GM21717 (cell line): ENCODE results near the gene RPL22L1.
"Not testable (repeated sequence)": the region's sequence is repeated elsewhere in the genome, so short reads cannot be mapped to it uniquely, and the experiment has no call there.

Experiments
- ATAC-seq: cut with Tn5 transposase; IDR thresholded peaks from one replicate; pipeline ENCODE4 v1.9.1; 2021; ENCODE audit warnings: mild to moderate bottlenecking, moderate library complexity; ENCODE audit not compliant: unreplicated experiment

Gene RPL22L1

GRCh38 chr3:170884109-170884930, 14.3 kb upstream of the RPL22L1 start:
- ATAC-seq, result not testable (repeated sequence)

DNA sequence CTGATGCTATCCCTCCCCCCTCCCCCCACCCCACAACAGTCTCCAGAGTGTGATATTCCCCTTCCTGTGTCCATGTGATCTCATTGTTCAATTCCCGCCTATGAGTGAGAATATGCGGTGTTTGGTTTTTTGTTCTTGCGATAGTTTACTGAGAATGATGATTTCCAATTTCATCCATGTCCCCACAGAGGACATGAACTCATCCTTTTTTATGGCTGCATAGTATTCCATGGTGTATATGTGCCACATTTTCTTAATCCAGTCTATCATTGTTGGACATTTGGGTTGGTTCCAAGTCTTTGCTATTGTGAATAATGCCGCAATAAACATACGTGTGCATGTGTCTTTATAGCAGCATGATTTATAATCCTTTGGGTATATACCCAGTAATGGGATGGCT, 8.7 kb upstream of the RPL22L1 start:
- ATAC-seq, result not testable (repeated sequence)

- not testable (repeated sequence) for ATAC-seq
These were observed 7.3 kb upstream of the RPL22L1 start for GRCh38 chr3:170877311-170877710.

- no peak for ATAC-seq
These were observed 6.5 kb upstream of the RPL22L1 start for GRCh38 chr3:170876537-170876936.

- no peak for ATAC-seq
These were observed 780 bp downstream of the RPL22L1 start for GRCh38 chr3:170869239-170869590.

GRCh38 chr3:170868577-170869238, 1.3 kb downstream of the RPL22L1 start:
- ATAC-seq, result no peak

DNA sequence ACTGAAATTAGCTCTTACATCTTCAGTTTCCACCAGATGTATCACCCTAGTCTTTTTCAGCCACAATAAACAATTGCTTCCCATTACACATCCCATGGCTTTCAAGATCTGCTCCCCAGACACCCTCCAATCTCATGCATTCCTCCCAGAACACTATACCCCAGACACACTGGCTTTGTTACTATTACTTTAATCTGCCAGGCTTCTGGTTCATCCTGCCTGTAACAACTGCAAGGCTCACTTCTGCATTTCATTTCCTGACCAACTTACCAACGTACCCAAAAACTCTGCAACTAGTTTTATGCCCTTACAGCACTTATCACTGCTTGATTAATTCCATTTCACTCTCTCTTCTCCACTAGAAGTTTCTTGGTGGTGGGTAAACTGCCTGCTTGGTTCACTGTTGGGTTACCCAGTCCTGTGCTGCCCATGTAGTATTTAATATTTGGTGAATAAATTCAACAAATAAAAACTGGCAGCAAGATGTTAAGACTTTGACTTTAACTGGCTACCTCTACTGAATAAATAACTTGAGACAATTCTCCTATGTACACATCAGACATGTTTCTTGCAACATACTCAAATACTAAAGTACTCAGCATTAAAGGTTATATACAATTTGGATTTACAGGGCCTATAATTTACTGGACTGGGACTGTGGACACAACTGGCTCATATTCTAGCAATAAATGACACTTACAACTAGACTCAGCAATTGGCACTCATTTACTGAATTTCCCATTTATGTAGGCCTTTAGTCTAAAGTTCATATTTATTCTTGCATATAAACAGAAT, 2.7 kb downstream of the RPL22L1 start:
- ATAC-seq, result no peak

- no peak for ATAC-seq
These were observed 3.5 kb downstream of the RPL22L1 start for GRCh38 chr3:170866499-170866898.

GRCh38 chr3:170865209-170866094, 4.5 kb downstream of the RPL22L1 start:
- no peak for ATAC-seq

- no peak for ATAC-seq
These were observed 5.3 kb downstream of the RPL22L1 start for GRCh38 chr3:170864525-170865208.

- no peak for ATAC-seq
These were observed 6.2 kb downstream of the RPL22L1 start for GRCh38 chr3:170863816-170864215.

DNA sequence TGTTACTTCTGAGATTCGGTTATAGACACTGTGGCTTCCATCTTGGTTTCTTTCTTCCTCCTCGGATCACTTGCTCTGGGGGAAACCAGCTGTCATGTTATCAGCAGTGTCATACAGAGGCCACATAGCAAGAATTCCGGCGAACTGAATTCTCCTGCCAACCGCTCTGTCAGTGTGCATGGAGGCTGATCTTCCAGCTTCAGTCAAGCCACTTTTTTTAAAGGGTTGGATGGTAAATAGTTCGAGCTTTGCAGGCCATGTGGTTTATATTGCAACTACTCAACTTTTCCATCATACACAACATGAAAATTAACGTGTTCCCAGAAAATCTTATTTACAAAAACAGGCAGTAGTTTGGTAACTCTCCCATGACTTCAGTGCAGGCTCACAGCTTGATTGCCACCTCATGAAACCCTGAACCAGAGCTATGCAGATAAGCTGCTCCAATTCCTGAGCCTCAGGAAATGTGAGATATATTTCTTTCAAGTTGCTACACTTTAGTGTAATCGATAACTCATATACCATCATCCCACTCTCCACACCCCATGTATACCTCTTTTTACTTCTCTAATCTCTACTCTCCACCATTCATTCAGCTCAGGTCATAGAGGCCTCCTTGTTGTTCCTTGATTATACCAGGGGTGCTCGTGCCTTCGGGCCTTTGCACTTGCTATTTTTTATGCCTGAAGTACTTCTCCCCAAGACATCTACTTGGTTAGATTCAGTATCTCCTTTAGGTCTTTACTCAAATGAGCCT, 7.2 kb downstream of the RPL22L1 start:
- no peak for ATAC-seq

DNA sequence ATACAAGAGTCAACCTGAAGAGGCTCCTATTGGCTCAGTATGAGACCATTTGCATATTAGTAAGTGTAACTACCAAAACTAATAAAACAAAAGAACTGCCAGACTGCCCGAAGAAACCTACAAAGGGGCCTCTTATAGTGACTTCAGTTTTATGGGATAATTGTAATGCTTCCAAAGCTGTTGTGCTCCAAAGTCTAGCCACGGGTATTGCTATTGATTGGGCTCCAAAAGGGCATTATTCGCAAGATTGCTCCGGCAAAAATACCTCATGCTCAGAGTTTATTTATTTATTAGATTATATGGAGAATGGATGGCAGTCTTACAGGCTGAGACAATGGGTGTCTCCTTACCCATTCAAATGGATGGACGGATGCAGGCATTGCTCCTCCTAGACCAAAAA, 11.4 kb downstream of the RPL22L1 start:
- ATAC-seq, result no peak

- no peak for ATAC-seq
These were observed 17.7 kb downstream of the RPL22L1 start for GRCh38 chr3:170852324-170852723.

DNA sequence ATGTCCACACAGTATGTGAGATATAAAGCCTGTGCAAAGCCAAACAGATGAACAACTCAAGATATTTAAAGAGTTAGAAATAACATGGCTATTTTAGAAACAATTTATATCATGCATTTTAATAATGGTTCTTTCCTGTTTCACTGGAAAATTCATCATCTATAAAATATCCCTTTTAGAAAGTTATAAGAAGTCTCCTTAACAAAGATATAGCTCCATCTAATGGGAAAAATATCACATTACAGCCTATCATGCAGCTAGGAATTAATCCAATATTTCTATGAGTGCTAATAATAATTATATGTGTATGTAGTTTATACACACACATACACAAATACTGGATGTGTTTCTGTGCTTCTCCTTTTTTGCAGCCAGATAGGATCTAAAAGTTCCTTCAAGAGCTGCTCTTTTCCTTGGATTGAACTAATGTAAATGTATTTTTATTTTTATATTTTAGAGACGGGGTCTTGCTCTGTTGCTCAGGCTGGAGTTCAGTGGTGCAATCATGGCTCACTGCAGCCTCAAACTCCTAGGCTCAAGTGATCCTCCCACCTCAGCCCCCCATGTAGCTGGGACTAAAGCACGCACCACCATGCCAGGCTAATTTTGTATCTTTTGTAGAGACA, 21.6 kb downstream of the RPL22L1 start:
- no peak for ATAC-seq

GRCh38 chr3:170844377-170844776, 25.6 kb downstream of the RPL22L1 start:
- no peak for ATAC-seq

- ATAC-seq, result no peak
These were observed 29.6 kb downstream of the RPL22L1 start for GRCh38 chr3:170840291-170840859.

DNA sequence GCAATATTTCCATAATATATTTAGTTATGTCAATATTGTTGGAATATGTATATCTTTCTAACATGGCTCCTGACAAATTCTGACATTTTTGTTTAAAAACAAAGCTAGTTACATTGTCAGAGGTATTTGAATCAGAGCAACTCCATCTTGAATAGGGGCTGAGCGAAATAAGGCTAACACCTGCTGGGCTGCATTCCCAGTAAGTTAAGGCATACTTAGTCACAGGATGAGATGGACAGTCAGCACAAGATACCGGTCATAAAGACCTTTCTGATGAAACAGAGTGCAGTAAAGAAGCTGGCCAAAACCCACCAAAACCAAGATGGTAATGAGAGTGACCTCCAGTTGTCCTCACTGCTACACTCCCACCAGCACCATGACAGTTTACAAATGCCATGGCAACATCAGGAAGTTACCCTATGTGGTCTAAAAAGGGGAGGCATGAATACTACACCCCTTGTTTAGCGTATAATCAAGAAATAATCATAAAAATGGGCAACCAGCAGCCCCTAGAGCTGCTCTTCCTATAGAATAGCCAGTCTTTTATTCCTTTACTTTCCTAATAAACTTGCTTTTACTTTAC, 30.4 kb downstream of the RPL22L1 start:
- ATAC-seq, result no peak
